Omental fat pad (tissue), 4 donors: ENCODE measurements around the gene TMC4. TPM values are rescaled to one million over a fixed set of nuclear protein-coding genes. Genes with fewer than 3 reads are reported as not detected.

Source experiments
- ATAC-seq: fragments of 150-250 bp; one replicate; pipeline ENCODE4 v1.9.1; 2016; ENCODE audit warnings: mild to moderate bottlenecking, moderate library complexity; ENCODE audit not compliant: low FRiP score
- DNase-seq: peaks from one replicate; pipeline ENCODE4 v3.0.0-alpha.2; 2019; ENCODE audit warnings: low spot score
- CTCF ChIP-seq, 3 donors: fragments of 450-650 bp; IDR thresholded peaks; one replicate each; pipeline ENCODE4 v1.5.1; 2016 to 2017; ENCODE audit warnings: antibody characterized with exemption in 3 of 3, mild to moderate bottlenecking in 3 of 3, moderate library complexity in 2 of 3
- total RNA-seq, 4 donors: library from RNA; depleted of rRNA; stranded (reverse); fragments of >200 nt; gene quantifications; one replicate each; pipeline ENCODE4 v1.1.0, GENCODE V29; 2016

Gene TMC4
- total RNA-seq, 4 donors from 2014 or later, result 1.2 to 4.1 (median 1.6) TPM; not detected in 1

GRCh38 chr19:54162241-54162805 lies 10.6 kb downstream of the TMC4 start:
- no peak for TF ChIP-seq CTCF (IDR thresholded peaks at IDR 0.05)
- DNase-seq, result peak; percentile 74
- ATAC-seq, result peak; percentile 51

- no peak for TF ChIP-seq CTCF (IDR thresholded peaks at IDR 0.05)
- ATAC-seq (no peak), DNase-seq (no peak)
Measured at GRCh38 chr19:54160854-54161253, 12.1 kb downstream of the TMC4 start.

GRCh38 chr19:54160182-54160811 lies 12.7 kb downstream of the TMC4 start:
- TF ChIP-seq CTCF (IDR thresholded peaks at IDR 0.05), result no peak
- ATAC-seq (no peak), DNase-seq (no peak)

- ATAC-seq (peak; percentile 95), DNase-seq (peak; percentile 98)
- TF ChIP-seq CTCF (IDR thresholded peaks at IDR 0.05), result no peak
Measured at GRCh38 chr19:54159352-54160181, 13.4 kb downstream of the TMC4 start, which contains the start of gene LENG1. Gene LENG1, minus strand, starts transcription at chr19:54159721. Its CDS starts 26 bp downstream, at chr19:54159695.

- ATAC-seq (no peak), DNase-seq (no peak)
- no peak for TF ChIP-seq CTCF (IDR thresholded peaks at IDR 0.05)
Measured at GRCh38 chr19:54158812-54159351, 14.1 kb downstream of the TMC4 start.

- TF ChIP-seq CTCF (IDR thresholded peaks at IDR 0.05), result no peak
- DNase-seq (no peak), ATAC-seq (no peak)
Measured at GRCh38 chr19:54156953-54157352, 16.0 kb downstream of the TMC4 start.
